Epithelial cell of esophagus (primary cell): ENCODE measurements around the gene ALAS1.
A peak's percentile ranks its signal among the peaks of the same experiment; 100 is the strongest.

Source experiments
- DNase-seq: peaks from one replicate; pipeline ENCODE4 v3.0.0; 2010; ENCODE audit warnings: low read depth
- H3K4me3 ChIP-seq: 2 replicates; pipeline ENCODE4 v1.5.1; 2011; ENCODE audit warnings: mild to moderate bottlenecking, low read length, control low read depth
- CTCF ChIP-seq: IDR thresholded peaks from 2 replicates; pipeline ENCODE4 v1.5.1; 2011; ENCODE audit warnings: low read depth, mild to moderate bottlenecking, low read length, control low read depth, inconsistent platforms; ENCODE audit not compliant: insufficient read depth; ENCODE audit errors: missing control alignments

The ALAS1 gene

GRCh38 chr3:52247409-52248164 lies 49.6 kb downstream of the ALAS1 start:
- no peak for DNase-seq
- TF ChIP-seq CTCF: no peak
- no peak overlapping the region for H3K4me3 ChIP-seq

GRCh38 chr3:52248165-52248541 lies 50.2 kb downstream of the ALAS1 start:
- no peak for TF ChIP-seq CTCF
- H3K4me3 ChIP-seq: no peak overlapping the region
- DNase-seq: no peak

- TF ChIP-seq CTCF: no peak
- no peak overlapping the region for H3K4me3 ChIP-seq
- DNase-seq: no peak
Measured at GRCh38 chr3:52248816-52249547, 51.0 kb downstream of the ALAS1 start.

- H3K4me3 ChIP-seq: no peak overlapping the region
- DNase-seq: no peak
- TF ChIP-seq CTCF: no peak
Measured at GRCh38 chr3:52249683-52250082, 51.7 kb downstream of the ALAS1 start.

- DNase-seq: no peak
- TF ChIP-seq CTCF: no peak
- H3K4me3 ChIP-seq: no peak overlapping the region
Measured at GRCh38 chr3:52250122-52250521, 52.2 kb downstream of the ALAS1 start.

GRCh38 chr3:52253314-52254304 lies 55.6 kb downstream of the ALAS1 start:
- peak; percentile 87 for DNase-seq
- no peak overlapping the region for H3K4me3 ChIP-seq
- no peak for TF ChIP-seq CTCF
